H1 (cell line): Measurements from ENCODE around the gene EGLN3. TPM values are rescaled to one million over a fixed set of nuclear protein-coding genes. Genes with fewer than 3 reads are reported as not detected.
"Not testable (repeated sequence)": the region's sequence is repeated elsewhere in the genome, so short reads cannot be mapped to it uniquely, and the experiment has no call there.

Experiments
- CTCF ChIA-PET: fragments of 300-600 bp; sonication (Branson Sonifier 250); formaldehyde crosslinking; loops from one replicate; lab custom pipeline; 2021; ENCODE audit not compliant: partially characterized antibody; lab: Charles Lee
- POLR2A ChIA-PET: fragments of 300-600 bp; sonication (Branson Sonifier 250); formaldehyde crosslinking; loops from one replicate; lab custom pipeline; 2021; ENCODE audit warnings: inconsistent platforms; ENCODE audit not compliant: partially characterized antibody; lab: Charles Lee
- DNase-seq, 2 experiments: peaks; one replicate each; pipeline versions ENCODE4 v3.0.0 to v3.0.0-alpha.2; 2010 to 2022; ENCODE audit warnings: low spot score in 2 of 2, low read depth in 1 of 2, mixed read lengths in 1 of 2
- FAIRE-seq: peaks from 2 replicates; lab custom pipeline; 2011; peaks lifted over from hg19 to GRCh38; lab: Jason Lieb, UNC
- H2AFZ ChIP-seq: 2 replicates; pipeline ENCODE4 v1.8.1; 2012; ENCODE audit warnings: low read length, inconsistent platforms
- H2AK5ac ChIP-seq: 2 replicates; pipeline ENCODE4 v1.6.1; 2013; ENCODE audit warnings: low read depth, low read length
- H2BK120ac ChIP-seq: replicated peaks from 2 replicates; pipeline ENCODE3; 2013; ENCODE audit warnings: low read depth, low read length, inconsistent platforms
- H2BK12ac ChIP-seq: 2 replicates; pipeline ENCODE4 v1.6.1; 2013; ENCODE audit warnings: low read depth, low read length
- H2BK15ac ChIP-seq: 2 replicates; pipeline ENCODE4 v1.6.1; 2013; ENCODE audit warnings: low read length
- H2BK20ac ChIP-seq: 2 replicates; pipeline ENCODE4 v1.6.1; 2013; ENCODE audit warnings: low read length
- H2BK5ac ChIP-seq: 2 replicates; pipeline ENCODE4 v1.6.1; 2013; ENCODE audit warnings: low read depth, low read length
- H3K14ac ChIP-seq: 2 replicates; pipeline ENCODE4 v1.6.1; 2013; ENCODE audit warnings: inconsistent platforms; ENCODE audit not compliant: insufficient read length
- H3K18ac ChIP-seq: 2 replicates; pipeline ENCODE4 v1.6.1; 2013; ENCODE audit warnings: low read length; ENCODE audit errors: extremely low read depth
- H3K23ac ChIP-seq: 2 replicates; pipeline ENCODE4 v1.6.1; 2013; ENCODE audit warnings: inconsistent platforms; ENCODE audit not compliant: insufficient read length
- H3K23me2 ChIP-seq: 2 replicates; pipeline ENCODE4 v1.6.1; 2013; ENCODE audit warnings: low read depth, low read length
- H3K27ac ChIP-seq: 2 replicates; pipeline ENCODE4 v1.6.1; 2011; ENCODE audit warnings: low read depth, low read length, inconsistent platforms
- H3K27me3 ChIP-seq, 4 experiments: replicated peaks in 1 of 4; 1 replicate in 1 of 4; 2 replicates in 3 of 4; pipeline versions ENCODE4 v1.6.1 to v1.8.1; 2011 to 2013; ENCODE audit warnings: low read length in 3 of 4, mild to moderate bottlenecking in 3 of 4, inconsistent platforms in 2 of 4, mixed read lengths in 2 of 4, moderate library complexity in 1 of 4; ENCODE audit not compliant: control insufficient read depth in 3 of 4, insufficient read depth in 3 of 4; ENCODE audit errors: extremely low read depth in 1 of 4
- H3K36me3 ChIP-seq, 4 experiments: 2 replicates each; pipeline versions ENCODE4 v1.6.1 to v1.8.1; 2011 to 2013; ENCODE audit warnings: mild to moderate bottlenecking in 4 of 4, low read length in 3 of 4, moderate library complexity in 2 of 4, control low read depth in 1 of 4, inconsistent platforms in 1 of 4; ENCODE audit not compliant: insufficient read depth in 4 of 4, control insufficient read depth in 2 of 4
- H3K4ac ChIP-seq: replicated peaks from 2 replicates; pipeline ENCODE3; 2013; ENCODE audit warnings: low read length, low read depth, mixed read lengths, inconsistent platforms; ENCODE audit not compliant: insufficient read length
- H3K4me1 ChIP-seq, 4 experiments: replicated peaks in 1 of 4; 1 replicate in 1 of 4; 2 replicates in 3 of 4; pipeline versions ENCODE4 v1.6.1 to v1.8.1; 2011 to 2013; ENCODE audit warnings: low read length in 3 of 4, inconsistent platforms in 2 of 4, mixed read lengths in 1 of 4; ENCODE audit not compliant: insufficient read depth in 4 of 4, control insufficient read depth in 3 of 4
- H3K4me2 ChIP-seq, 2 experiments: 2 replicates each; pipeline versions ENCODE4 v1.6.1 to v1.8.1; 2011 to 2013; ENCODE audit warnings: low read depth in 2 of 2, low read length in 2 of 2, control low read depth in 1 of 2, inconsistent platforms in 1 of 2, mild to moderate bottlenecking in 1 of 2; ENCODE audit not compliant: insufficient read depth in 1 of 2
- H3K4me3 ChIP-seq, 4 experiments: fragments of 200-600, 300-600 bp in 1 of 4; sonication (generic), shearing (Covaris generic), sonication (Bioruptor Twin) in 1 of 4; 2 replicates each; pipeline versions ENCODE4 v1.5.1 to v1.8.1; 2011 to 2016; ENCODE audit warnings: low read length in 4 of 4, low read depth in 3 of 4, control low read depth in 2 of 4, inconsistent platforms in 2 of 4, mild to moderate bottlenecking in 2 of 4, mixed read lengths in 1 of 4, moderate library complexity in 1 of 4; ENCODE audit not compliant: insufficient read depth in 2 of 4; ENCODE audit errors: extremely low read depth in 1 of 4
- H3K56ac ChIP-seq: replicated peaks from 2 replicates; pipeline ENCODE3; 2013; ENCODE audit warnings: low read depth, mild to moderate bottlenecking, mixed read lengths, low read length, inconsistent platforms; ENCODE audit not compliant: insufficient read length
- H3K79me1 ChIP-seq: 2 replicates; pipeline ENCODE4 v1.6.1; 2013; ENCODE audit warnings: low read depth, low read length, control low read depth
- H3K79me2 ChIP-seq, 2 experiments: 2 replicates each; pipeline versions ENCODE4 v1.6.1 to v1.8.1; 2012 to 2013; ENCODE audit warnings: low read length in 2 of 2, mild to moderate bottlenecking in 2 of 2, inconsistent platforms in 1 of 2; ENCODE audit not compliant: insufficient read depth in 2 of 2, control insufficient read depth in 1 of 2
- H3K9ac ChIP-seq, 4 experiments: replicated peaks in 1 of 4; 1 replicate in 1 of 4; 2 replicates in 3 of 4; pipeline versions ENCODE4 v1.6.1 to v1.8.1; 2011 to 2013; ENCODE audit warnings: low read depth in 3 of 4, low read length in 3 of 4, control low read depth in 2 of 4, mild to moderate bottlenecking in 2 of 4, moderate library complexity in 2 of 4, inconsistent platforms in 1 of 4; ENCODE audit errors: extremely low read depth in 1 of 4
- H3K9me3 ChIP-seq, 2 experiments: 2 replicates each; pipeline versions ENCODE4 v1.6.1 to v1.8.1; 2012 to 2013; ENCODE audit warnings: mild to moderate bottlenecking in 2 of 2, moderate library complexity in 2 of 2, control low read depth in 1 of 2, inconsistent platforms in 1 of 2, low read depth in 1 of 2, low read length in 1 of 2, mixed read lengths in 1 of 2; ENCODE audit not compliant: insufficient read depth in 2 of 2
- H4K20me1 ChIP-seq, 2 experiments: replicated peaks in 1 of 2; 2 replicates each; pipeline versions ENCODE3 to v1.8.1; 2011 to 2013; ENCODE audit warnings: inconsistent platforms in 2 of 2, low read length in 2 of 2, mild to moderate bottlenecking in 1 of 2; ENCODE audit not compliant: insufficient read depth in 2 of 2, control insufficient read depth in 1 of 2
- H4K5ac ChIP-seq: 2 replicates; pipeline ENCODE4 v1.6.1; 2013; ENCODE audit warnings: low read length, low read depth, mixed read lengths, inconsistent platforms; ENCODE audit not compliant: insufficient read length
- H4K8ac ChIP-seq: 2 replicates; pipeline ENCODE4 v1.8.0; 2013; ENCODE audit warnings: mild to moderate bottlenecking, moderate library complexity, low read length, inconsistent platforms; ENCODE audit not compliant: insufficient read depth; ENCODE audit errors: extremely low read depth
- H4K91ac ChIP-seq: replicated peaks from 2 replicates; pipeline ENCODE3; 2013; ENCODE audit warnings: low read length, mixed read lengths, inconsistent platforms; ENCODE audit not compliant: insufficient read length
- WGBS, 2 experiments: shearing (Covaris generic) in 1 of 2; methylation state at CpG; one replicate each; pipeline versions ENCODE4 v1.1.6 to v1.1.7; 2013 to 2015; ENCODE audit warnings: low lambda C conversion rate in 2 of 2, mixed read lengths in 2 of 2, inconsistent platforms in 1 of 2, low coverage in 1 of 2, missing lambda C conversion rate in 1 of 2; ENCODE audit not compliant: insufficient replicate concordance in 2 of 2, insufficient coverage in 1 of 2, insufficient read length in 1 of 2; ENCODE audit errors: extremely low coverage in 1 of 2, missing lambda C conversion rate in 1 of 2; 5-methylcytosine and 5-hydroxymethylcytosine counted together
- polyA plus RNA-seq, 7 experiments: library from polyadenylated mRNA; depleted of rRNA in 3 of 7; stranded (reverse) in 5 of 7; unstranded in 2 of 7; fragments of >200 nt in 5 of 7; fragments of 200-250 nt in 2 of 7; gene quantifications; 1 replicate in 5 of 7; 2 replicates in 1 of 7; 4 replicates in 1 of 7; pipeline versions ENCODE4 v1.2.1 to v1.2.3, GENCODE V29; 2011 to 2013; ENCODE audit warnings: missing spikeins in 2 of 7, mixed read lengths in 2 of 7
- total RNA-seq: library from RNA; stranded (reverse); fragmentation: NEBNext Ultra II Directional; extraction: Animal tissue kit (Norgen Biotek cat#: 25700); gene quantifications from 2 replicates; pipeline ENCODE4 v1.2.1, GENCODE V29; 2021

EGLN3 gene
- total and polyA plus RNA-seq, 2 of the 8 experiments (the other 6 are each of a cell fraction or from before 2014, with no cell fraction given) = 10.6 to 27.3 TPM

- H3K9me3 ChIP-seq, H3K9ac ChIP-seq, H2BK15ac ChIP-seq, H3K4ac ChIP-seq, H3K4me1 ChIP-seq, H3K79me1 ChIP-seq, H3K4me2 ChIP-seq, H2AFZ ChIP-seq, H3K14ac ChIP-seq, POLR2A ChIA-PET, H4K8ac ChIP-seq, H4K20me1 ChIP-seq, FAIRE-seq, H3K23ac ChIP-seq, H2AK5ac ChIP-seq, H4K5ac ChIP-seq, H2BK5ac ChIP-seq, H3K23me2 ChIP-seq, H3K79me2 ChIP-seq, H2BK20ac ChIP-seq, H3K27me3 ChIP-seq, H3K4me3 ChIP-seq, H2BK12ac ChIP-seq, H4K91ac ChIP-seq, H3K56ac ChIP-seq, H3K36me3 ChIP-seq, CTCF ChIA-PET, H2BK120ac ChIP-seq, DNase-seq, H3K18ac ChIP-seq, H3K27ac ChIP-seq: not testable (repeated sequence)
- 93% methylated on average over 1 of the region's 1 CpG; no CpG with 5 or more reads in 1 of the 2 experiments for WGBS, 2 experiments
Observed at GRCh38 chr14:33969846-33970245, 19.0 kb upstream of the EGLN3 start.
